Epidermal melanocyte (primary cell): ENCODE results near the gene KMO.

ENCODE experiments used
- DNase-seq: peaks from one replicate; pipeline ENCODE4 v3.0.0; 2011; ENCODE audit warnings: low spot score; ENCODE audit not compliant: insufficient read length

KMO gene

DNA sequence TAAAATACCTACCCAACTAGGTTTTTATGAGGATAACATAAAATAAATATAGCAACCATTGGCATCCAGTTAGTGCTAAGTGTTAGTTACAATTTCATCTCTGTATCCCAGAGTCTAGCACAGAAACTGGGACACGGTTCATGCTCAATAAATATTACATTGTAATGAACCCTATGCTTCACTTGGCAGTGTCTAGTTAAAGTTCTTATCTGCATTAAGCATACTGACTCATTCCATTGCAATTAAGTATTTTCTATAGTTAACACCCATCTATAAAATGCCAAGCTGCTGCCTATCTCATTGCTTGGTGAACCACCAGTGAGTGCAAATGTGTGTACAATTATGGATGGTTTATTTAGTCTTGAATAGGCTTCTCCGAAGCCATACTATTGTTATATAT, 92.8 kb downstream of the KMO start:
- no peak for DNase-seq

GRCh38 chr1:241627453-241628259, 95.5 kb downstream of the KMO start:
- no peak for DNase-seq

DNA sequence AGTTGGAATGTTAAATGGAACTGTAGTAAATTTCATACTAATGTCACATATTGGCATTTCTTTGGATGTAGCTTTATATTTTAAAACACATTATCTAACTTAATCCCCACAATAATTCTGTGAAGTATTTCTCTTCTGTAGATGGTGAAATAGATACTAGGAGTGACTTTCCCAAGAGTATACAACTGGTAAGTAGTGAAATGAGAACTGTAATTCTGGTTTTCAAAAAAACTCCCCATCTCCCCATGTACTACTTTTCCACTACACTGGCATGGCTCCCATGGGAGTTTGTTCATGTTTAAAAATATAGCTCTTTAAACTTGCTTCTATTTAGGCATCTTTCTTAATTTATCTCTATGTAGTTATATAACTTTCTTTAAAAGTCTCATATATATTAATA, 97.8 kb downstream of the KMO start:
- no peak for DNase-seq

DNA sequence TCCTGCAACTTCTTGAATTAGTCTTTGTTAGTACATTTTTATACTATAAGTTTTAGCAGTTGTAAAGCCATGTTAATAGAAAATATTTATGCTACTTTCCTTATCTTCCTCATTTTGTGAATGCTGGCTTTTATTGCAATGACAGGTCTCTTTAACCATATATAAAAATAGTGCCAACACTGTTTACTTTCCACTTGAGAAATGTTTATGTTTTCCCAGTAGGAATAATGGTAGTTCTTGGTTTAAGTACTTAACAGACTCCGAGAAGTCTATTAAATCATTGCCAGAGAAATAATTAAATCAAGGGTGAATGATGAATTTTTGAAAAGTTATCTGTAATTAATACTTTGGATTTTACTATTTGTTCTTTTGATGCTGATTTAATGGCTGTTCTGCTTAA, 98.3 kb downstream of the KMO start:
- DNase-seq = no peak

DNA sequence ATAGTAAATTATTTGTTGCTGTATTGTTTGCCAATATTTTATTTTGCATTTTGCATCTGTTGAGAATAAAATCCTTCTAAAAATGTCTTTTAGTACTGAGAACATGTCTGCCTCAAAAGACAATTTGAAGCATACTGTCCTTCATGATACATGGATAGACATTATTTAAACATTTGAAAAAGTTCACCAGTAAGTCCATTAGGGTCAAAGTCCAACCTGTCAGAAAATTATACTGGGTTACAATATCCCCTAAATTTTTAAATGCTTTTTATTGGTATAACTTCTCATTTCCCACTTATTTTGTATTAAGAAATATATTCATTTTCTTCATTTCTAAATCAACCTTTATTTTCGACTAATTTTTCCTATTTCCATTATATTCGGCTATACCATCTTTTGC, 98.7 kb downstream of the KMO start:
- no peak for DNase-seq

DNA sequence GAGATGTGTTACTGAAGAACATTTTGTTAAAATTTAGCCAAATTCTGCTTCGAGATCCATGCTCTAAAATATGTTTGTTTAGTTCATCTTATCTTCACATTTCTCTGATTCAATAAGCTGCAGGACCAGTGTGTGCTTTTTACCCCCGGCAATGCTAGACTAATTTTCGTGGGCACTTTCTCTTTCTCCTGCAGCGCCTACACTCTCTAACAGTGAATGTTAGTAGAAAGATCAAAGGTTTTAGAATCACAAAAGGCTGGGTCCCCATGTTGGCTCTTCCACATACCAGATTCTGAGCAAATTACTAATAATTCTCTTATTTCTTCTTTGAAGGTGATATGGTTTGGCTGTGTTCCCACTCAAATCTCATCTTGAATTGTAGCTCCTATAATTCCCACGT, 99.5 kb downstream of the KMO start:
- DNase-seq = no peak

DNA sequence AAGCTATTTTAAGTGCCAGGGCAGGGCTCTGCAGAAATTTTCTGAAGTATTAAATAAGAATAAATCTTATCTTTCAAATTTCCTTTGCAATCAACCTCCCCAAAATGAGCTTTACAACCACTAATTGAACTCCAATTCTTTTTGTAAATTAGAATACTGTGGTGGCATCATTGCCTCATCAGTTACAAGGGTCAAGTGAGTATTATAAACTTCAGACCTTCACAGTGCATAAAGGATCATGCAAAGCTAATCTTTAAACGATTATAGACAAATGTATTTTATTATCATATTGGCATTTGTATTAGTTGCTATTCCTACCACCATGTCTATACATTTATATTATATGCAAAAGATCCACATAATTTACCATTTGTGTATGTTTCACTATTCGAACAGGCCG, 100.8 kb downstream of the KMO start:
- DNase-seq = no peak

- no peak for DNase-seq
These were observed 103.5 kb downstream of the KMO start for GRCh38 chr1:241635556-241636152.

DNA sequence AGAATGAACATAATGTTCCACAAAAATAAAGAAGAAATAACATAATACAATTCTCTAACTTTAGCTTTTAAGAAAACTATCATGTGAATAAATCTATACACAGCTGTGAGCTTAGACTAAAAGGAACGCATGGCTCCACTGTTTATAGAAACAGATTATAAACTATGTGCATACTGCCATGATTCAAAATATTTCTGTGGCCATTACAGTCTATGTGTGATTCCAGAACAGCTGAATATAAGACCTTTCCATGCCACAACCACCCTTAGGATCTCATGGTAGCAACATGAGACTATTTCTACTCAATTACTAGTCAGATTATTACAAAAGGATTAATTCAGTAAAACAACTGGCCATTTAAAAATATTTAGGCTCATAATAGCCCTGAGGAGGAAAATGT, 104.1 kb downstream of the KMO start:
- no peak for DNase-seq

- no peak for DNase-seq
These were observed 104.9 kb downstream of the KMO start for GRCh38 chr1:241637046-241637590.

- no peak for DNase-seq
These were observed 105.4 kb downstream of the KMO start for GRCh38 chr1:241637604-241638003.

DNA sequence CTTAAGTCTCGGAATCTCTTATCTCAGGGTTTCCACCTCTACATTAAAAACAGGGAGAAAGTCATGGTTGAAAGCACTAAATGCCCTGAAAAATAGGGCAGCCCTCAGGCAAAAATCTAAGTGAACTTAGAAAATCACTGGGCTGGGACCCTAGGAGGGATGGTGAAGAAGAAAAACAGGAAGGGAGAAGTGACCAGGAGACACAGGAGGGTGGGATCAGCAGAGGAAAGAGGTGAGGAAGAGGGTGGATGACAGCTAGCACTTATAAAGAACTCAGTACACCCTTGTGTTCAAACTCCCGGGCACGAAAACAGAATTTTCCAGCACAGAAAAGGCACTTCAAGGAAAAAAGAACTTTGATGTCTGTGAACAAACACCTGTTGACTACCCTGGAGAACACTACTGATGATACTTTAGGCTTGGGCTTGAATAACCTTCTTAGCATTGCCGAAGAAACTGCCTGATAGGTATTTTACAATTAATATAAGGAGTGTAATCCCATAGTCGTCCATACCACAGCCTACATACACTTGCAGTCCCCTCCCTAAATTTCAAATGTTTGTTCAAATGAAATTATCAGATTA, 106.0 kb downstream of the KMO start:
- no peak for DNase-seq

- DNase-seq = no peak
These were observed 106.9 kb downstream of the KMO start for GRCh38 chr1:241638909-241639622.

GRCh38 chr1:241639623-241640148, 107.5 kb downstream of the KMO start:
- no peak for DNase-seq

GRCh38 chr1:241640149-241640866, 108.1 kb downstream of the KMO start, which contains the start of the genes CHML and OPN3:
TSS of gene CHML (minus strand) at chr1:241640369. CDS start at chr1:241635766, 4,603 bp downstream.
TSS of gene OPN3 (minus strand) at chr1:241640369. CDS start at chr1:241640254, 115 bp downstream.
- peak; percentile 91 for DNase-seq

GRCh38 chr1:241640867-241641622, 108.9 kb downstream of the KMO start:
- no peak for DNase-seq

DNA sequence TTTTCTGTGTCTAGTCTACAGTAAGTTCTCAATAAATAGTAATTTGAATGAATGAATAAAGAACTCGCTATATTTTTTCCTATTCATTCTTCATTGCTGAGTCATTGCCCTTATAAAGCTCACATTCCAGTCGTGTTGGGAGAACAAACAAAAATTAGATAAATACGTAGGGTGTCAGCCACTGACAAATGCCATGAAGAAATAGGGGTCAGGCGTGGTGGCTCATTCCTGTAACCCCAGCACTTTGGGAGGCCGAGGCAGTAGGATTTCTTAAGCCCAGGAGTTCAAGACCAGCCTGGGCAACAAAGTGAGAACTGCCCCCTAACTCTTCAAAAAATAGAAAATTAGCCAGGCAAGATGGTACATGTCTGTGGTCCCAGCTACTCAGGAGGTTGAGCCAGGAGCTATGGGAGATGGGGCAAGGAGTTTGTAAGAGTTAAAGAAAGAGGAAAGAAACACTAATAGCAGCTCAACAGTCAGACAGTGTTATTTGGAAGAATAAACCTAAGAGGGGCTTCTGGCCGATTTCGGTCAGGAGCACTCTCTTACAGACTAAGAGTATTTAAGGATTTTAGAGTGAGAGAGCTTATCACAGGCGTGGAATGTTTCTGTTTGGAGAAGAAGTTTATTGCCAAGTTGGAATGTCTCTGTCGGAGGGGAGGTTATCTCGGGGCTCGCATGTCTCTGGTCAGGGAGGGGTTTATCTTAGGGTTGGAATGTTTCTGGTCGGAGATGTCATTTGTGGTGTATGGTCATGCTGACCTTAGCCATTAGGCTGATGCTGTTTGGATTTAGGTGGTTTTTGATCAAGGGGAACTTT, 109.8 kb downstream of the KMO start:
- DNase-seq = no peak

DNA sequence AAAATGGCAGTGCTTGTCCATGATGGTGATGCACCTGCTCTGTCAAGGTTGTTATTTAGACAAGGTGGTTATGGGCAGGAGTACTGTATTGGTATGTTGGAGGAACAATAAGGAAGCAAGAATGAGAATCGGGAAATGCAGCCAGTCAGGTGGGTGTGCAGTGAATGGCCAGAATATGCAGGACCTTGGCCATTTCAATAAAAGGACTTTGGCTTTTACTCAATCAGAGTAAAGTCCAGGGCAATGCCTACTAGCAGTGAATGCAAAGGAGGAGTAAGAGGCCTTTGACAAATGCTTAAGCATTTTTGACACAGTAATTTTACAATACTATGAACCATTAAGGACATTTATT, 110.4 kb downstream of the KMO start:
- DNase-seq = no peak

DNA sequence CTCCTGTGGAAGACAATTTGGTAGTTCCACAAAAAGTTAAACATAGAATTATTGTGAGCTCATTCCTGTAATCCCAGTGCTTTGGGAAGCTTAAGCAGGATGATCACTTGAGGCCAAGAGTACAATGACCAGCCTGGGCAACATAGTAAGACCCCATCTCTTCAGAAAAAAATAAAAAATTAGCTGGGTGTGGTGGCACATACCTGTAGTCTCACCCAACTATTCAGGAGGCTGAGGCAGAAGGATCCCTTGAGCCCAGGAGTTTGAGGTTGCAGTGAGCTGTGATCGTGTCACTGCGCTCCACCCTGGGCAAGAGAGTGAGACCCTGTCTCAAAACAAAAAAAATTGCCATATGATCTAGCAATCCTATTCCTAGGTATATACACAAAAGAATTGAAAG, 112.1 kb downstream of the KMO start:
- DNase-seq = no peak
